Measurements from ENCODE around the gene FGFR2.

DNA sequence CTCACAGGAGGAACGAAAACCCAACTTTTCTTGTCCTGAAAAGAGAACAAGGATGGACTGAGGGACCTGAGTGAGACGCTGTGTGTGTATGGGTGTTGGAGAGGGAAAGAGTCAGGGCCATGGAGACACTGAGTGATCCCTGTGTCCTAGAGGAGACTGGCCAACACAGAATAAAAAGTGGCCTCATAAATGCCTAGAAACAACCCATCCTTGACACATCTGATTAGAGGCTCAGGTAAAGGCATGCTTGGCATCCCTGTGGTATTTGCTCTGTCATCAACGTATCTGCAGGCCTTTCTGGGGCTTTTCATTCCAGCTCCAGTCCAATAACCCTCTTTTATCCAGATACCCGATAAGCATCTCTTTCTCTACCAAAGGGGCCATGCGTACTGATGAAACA, 86.3 kb downstream of the FGFR2 start:
- TF ChIP-seq POLR2A (IDR thresholded peaks at IDR 0.05): peak in 1 of 2 donors; percentile 37
- TF ChIP-seq, protein P1, sequence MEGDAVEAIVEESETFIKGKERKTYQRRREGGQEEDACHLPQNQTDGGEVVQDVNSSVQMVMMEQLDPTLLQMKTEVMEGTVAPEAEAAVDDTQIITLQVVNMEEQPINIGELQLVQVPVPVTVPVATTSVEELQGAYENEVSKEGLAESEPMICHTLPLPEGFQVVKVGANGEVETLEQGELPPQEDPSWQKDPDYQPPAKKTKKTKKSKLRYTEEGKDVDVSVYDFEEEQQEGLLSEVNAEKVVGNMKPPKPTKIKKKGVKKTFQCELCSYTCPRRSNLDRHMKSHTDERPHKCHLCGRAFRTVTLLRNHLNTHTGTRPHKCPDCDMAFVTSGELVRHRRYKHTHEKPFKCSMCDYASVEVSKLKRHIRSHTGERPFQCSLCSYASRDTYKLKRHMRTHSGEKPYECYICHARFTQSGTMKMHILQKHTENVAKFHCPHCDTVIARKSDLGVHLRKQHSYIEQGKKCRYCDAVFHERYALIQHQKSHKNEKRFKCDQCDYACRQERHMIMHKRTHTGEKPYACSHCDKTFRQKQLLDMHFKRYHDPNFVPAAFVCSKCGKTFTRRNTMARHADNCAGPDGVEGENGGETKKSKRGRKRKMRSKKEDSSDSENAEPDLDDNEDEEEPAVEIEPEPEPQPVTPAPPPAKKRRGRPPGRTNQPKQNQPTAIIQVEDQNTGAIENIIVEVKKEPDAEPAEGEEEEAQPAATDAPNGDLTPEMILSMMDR (IDR thresholded peaks at IDR 0.05): no peak

Data from thyroid gland (tissue), 4 donors.